ENCODE data around the gene BCL3.

DNA sequence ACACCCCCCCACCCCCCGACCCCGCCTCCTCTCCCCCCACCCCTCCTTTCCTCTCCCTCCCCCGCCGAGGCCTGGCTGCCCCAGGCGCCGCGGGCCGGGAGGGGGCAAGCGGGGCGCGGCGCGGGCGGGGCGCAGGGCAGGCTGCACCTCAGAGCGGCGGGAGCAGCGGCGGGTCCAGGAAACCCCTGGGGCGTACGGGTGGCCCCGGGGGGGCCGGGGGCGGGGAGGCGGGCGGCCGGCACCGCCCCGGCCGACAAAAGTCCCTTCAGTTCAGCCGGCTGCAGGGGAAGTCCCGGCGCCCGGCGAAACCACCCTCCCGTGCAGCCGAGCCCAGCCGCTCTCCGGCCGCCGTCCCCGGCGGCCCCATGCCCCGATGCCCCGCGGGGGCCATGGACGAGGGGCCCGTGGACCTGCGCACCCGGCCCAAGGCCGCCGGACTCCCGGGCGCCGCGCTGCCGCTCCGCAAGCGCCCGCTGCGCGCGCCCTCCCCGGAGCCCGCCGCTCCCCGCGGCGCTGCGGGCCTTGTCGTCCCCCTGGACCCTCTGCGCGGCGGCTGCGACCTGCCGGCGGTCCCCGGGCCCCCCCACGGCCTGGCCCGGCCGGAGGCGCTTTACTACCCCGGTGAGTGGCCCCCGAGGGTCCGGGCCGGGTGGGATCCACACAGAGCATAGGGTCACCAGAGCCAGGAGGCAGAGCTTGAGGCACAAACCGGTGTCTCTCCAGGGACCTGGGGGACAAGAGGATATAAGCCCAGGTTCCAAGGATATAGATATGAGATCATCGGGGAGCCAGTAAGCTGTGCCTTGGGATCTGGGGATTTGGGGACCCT lies at the start of gene BCL3:
- TF ChIP-seq, protein P1, sequence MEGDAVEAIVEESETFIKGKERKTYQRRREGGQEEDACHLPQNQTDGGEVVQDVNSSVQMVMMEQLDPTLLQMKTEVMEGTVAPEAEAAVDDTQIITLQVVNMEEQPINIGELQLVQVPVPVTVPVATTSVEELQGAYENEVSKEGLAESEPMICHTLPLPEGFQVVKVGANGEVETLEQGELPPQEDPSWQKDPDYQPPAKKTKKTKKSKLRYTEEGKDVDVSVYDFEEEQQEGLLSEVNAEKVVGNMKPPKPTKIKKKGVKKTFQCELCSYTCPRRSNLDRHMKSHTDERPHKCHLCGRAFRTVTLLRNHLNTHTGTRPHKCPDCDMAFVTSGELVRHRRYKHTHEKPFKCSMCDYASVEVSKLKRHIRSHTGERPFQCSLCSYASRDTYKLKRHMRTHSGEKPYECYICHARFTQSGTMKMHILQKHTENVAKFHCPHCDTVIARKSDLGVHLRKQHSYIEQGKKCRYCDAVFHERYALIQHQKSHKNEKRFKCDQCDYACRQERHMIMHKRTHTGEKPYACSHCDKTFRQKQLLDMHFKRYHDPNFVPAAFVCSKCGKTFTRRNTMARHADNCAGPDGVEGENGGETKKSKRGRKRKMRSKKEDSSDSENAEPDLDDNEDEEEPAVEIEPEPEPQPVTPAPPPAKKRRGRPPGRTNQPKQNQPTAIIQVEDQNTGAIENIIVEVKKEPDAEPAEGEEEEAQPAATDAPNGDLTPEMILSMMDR (CRISPR knock-in tag; IDR thresholded peaks at IDR 0.05), result no peak
- TF ChIP-seq ZNF136 (CRISPR knock-in tag; IDR thresholded peaks at IDR 0.05; ENCODE audit: low read depth), result no peak
- TF ChIP-seq ZNF296 (CRISPR knock-in tag; conservative IDR thresholded peaks at IDR 0.05), result no peak
- TF ChIP-seq RFX5 (IDR thresholded peaks at IDR 0.05; ENCODE audit: low read depth, low read length), result no peak
- TF ChIP-seq ZBTB21 (CRISPR knock-in tag; IDR thresholded peaks at IDR 0.05), result no peak
- TF ChIP-seq ERF (CRISPR knock-in tag; IDR thresholded peaks at IDR 0.05), result no peak
- TF ChIP-seq TCF12 (IDR thresholded peaks at IDR 0.05), result no peak
- TF ChIP-seq TCF12 (CRISPR knock-in tag; IDR thresholded peaks at IDR 0.05), result no peak
- TF ChIP-seq, protein P2, sequence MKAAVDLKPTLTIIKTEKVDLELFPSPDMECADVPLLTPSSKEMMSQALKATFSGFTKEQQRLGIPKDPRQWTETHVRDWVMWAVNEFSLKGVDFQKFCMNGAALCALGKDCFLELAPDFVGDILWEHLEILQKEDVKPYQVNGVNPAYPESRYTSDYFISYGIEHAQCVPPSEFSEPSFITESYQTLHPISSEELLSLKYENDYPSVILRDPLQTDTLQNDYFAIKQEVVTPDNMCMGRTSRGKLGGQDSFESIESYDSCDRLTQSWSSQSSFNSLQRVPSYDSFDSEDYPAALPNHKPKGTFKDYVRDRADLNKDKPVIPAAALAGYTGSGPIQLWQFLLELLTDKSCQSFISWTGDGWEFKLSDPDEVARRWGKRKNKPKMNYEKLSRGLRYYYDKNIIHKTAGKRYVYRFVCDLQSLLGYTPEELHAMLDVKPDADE (CRISPR knock-in tag; IDR thresholded peaks at IDR 0.05), result no peak
- 0 out of 2 replicates have a peak, but pooled peaks have one; percentile 31 for TF ChIP-seq ZBTB7B (CRISPR knock-in tag; IDR thresholded peaks at IDR 0.05)
- no peak for TF ChIP-seq CBX1 (IDR thresholded peaks at IDR 0.05; ENCODE audit: low read depth)
